ENCODE data around the gene KLHDC4.

Gene KLHDC4

GRCh38 chr16:87715658-87716057 is 50.1 kb downstream of the KLHDC4 start:
- no peak for DNase-seq

GRCh38 chr16:87715231-87715630 is 50.6 kb downstream of the KLHDC4 start:
- DNase-seq = no peak

- no peak for DNase-seq
Measured at GRCh38 chr16:87713451-87714229, 52.1 kb downstream of the KLHDC4 start.

GRCh38 chr16:87712184-87712762 is 53.5 kb downstream of the KLHDC4 start:
- no peak for DNase-seq

GRCh38 chr16:87710887-87711286 is 54.9 kb downstream of the KLHDC4 start:
- DNase-seq = no peak

GRCh38 chr16:87709677-87710076 is 56.1 kb downstream of the KLHDC4 start:
- no peak for DNase-seq

GRCh38 chr16:87708881-87709638 is 56.7 kb downstream of the KLHDC4 start:
- no peak for DNase-seq

GRCh38 chr16:87707714-87708580 is 57.8 kb downstream of the KLHDC4 start:
- DNase-seq = no peak

GRCh38 chr16:87707097-87707496 is 58.7 kb downstream of the KLHDC4 start:
- DNase-seq = no peak

GRCh38 chr16:87706278-87707000 is 59.3 kb downstream of the KLHDC4 start:
- DNase-seq = no peak

- DNase-seq = no peak
Measured at GRCh38 chr16:87705771-87706277, 60.0 kb downstream of the KLHDC4 start.

- no peak for DNase-seq
Measured at GRCh38 chr16:87704754-87705353, 60.9 kb downstream of the KLHDC4 start.

- DNase-seq = no peak
Measured at GRCh38 chr16:87703835-87704375, 61.9 kb downstream of the KLHDC4 start.

- DNase-seq = no peak
Measured at GRCh38 chr16:87703071-87703470, 62.7 kb downstream of the KLHDC4 start.

GRCh38 chr16:87702325-87702811 is 63.4 kb downstream of the KLHDC4 start:
- DNase-seq = no peak

- no peak for DNase-seq
Measured at GRCh38 chr16:87701505-87701921, 64.3 kb downstream of the KLHDC4 start.

GRCh38 chr16:87701078-87701460 is 64.7 kb downstream of the KLHDC4 start:
- no peak for DNase-seq

GRCh38 chr16:87700406-87701077 is 65.2 kb downstream of the KLHDC4 start:
- DNase-seq = no peak

- no peak for DNase-seq
Measured at GRCh38 chr16:87698676-87699199, 67.0 kb downstream of the KLHDC4 start.

- DNase-seq = no peak
Measured at GRCh38 chr16:87698241-87698640, 67.5 kb downstream of the KLHDC4 start.

Measured in GOT3 (cell line).